HFFc6 (cell line): ENCODE measurements around the gene FILIP1L. TPM values are rescaled to one million over a fixed set of nuclear protein-coding genes. Genes with fewer than 3 reads are reported as not detected.

ENCODE experiments used
- DNase-seq: peaks from one replicate; pipeline ENCODE4 v3.0.0-alpha.2; 2018
- H3K27ac Mint-ChIP-seq: 2 replicates; pipeline ENCODE4 v1.8.0; 2020; ENCODE audit warnings: mild to moderate bottlenecking, mixed read lengths
- H3K27me3 Mint-ChIP-seq: 2 replicates; pipeline ENCODE4 v1.8.0; 2021; ENCODE audit warnings: mild to moderate bottlenecking, moderate library complexity, mixed read lengths; ENCODE audit not compliant: insufficient read depth
- H3K36me3 Mint-ChIP-seq: 2 replicates; pipeline ENCODE4 v1.8.0; 2021; ENCODE audit warnings: low read depth, mixed read lengths
- H3K4me1 Mint-ChIP-seq: 2 replicates; pipeline ENCODE4 v1.8.0; 2020; ENCODE audit warnings: low read depth, mixed read lengths
- H3K4me3 Mint-ChIP-seq: 2 replicates; pipeline ENCODE4 v1.8.0; 2020; ENCODE audit warnings: mild to moderate bottlenecking, moderate library complexity, mixed read lengths
- H3K9me3 Mint-ChIP-seq: 2 replicates; pipeline ENCODE4 v1.8.0; 2020; ENCODE audit warnings: mild to moderate bottlenecking, mixed read lengths
- CTCF ChIP-seq: fragments of 200-600 bp; sonication (generic); IDR thresholded peaks from 2 replicates; pipeline ENCODE4 v1.5.0; 2021; ENCODE audit warnings: antibody characterized with exemption, mild to moderate bottlenecking
- total RNA-seq, 6 experiments: library from RNA; stranded (reverse); fragmentation: NEBNext Ultra II Directional; extraction: Animal tissue kit (Norgen Biotek cat#: 25700); gene quantifications; 2 replicates in 1 of 6; 3 replicates in 5 of 6; pipeline ENCODE4 v1.2.3, GENCODE V29; 2021

The FILIP1L gene
- total RNA-seq, 6 experiments from 2014 or later: 37.8 to 54.7 (median 48.2) TPM

- DNase-seq: peak; percentile 5
- H3K27ac Mint-ChIP-seq: no peak overlapping the region; the same call in 1 of the 2 replicates
Observed at GRCh38 chr3:99965077-99965476, 149.2 kb downstream of the FILIP1L start.

GRCh38 chr3:99962703-99963102 is 151.6 kb downstream of the FILIP1L start:
- no peaks in the 10 kb centered on the region for H3K36me3 Mint-ChIP-seq
- no peak overlapping the region for H3K4me3 Mint-ChIP-seq
- TF ChIP-seq CTCF: no peak
- no peaks in the 10 kb centered on the region for H3K9me3 Mint-ChIP-seq
- no peaks in the 10 kb centered on the region for H3K27me3 Mint-ChIP-seq
- peak overlapping the region; percentile 80 for H3K27ac Mint-ChIP-seq
- peaks cover 56% of the 10 kb centered on the region for H3K4me1 Mint-ChIP-seq
- DNase-seq: peak; percentile 68

More at GRCh38 chr3:99965077-99965476, 149.2 kb downstream of the FILIP1L start:
- Mint-ChIP-seq H3K4me3 (no peak overlapping the region), H3K9me3 (no peaks in the 10 kb centered on the region), H3K36me3 (no peaks in the 10 kb centered on the region), H3K4me1 (peaks cover 63% of the 10 kb centered on the region), H3K27me3 (no peaks in the 10 kb centered on the region)
- no peak for TF ChIP-seq CTCF

- no peaks in the 10 kb centered on the region for H3K27me3 Mint-ChIP-seq
- H3K9me3 Mint-ChIP-seq: no peaks in the 10 kb centered on the region
- DNase-seq: no peak
- peak overlapping the region; percentile 80 for H3K27ac Mint-ChIP-seq
- no peak for TF ChIP-seq CTCF
- peaks cover 53% of the 10 kb centered on the region for H3K4me1 Mint-ChIP-seq
- H3K4me3 Mint-ChIP-seq: no peak overlapping the region
- H3K36me3 Mint-ChIP-seq: no peaks in the 10 kb centered on the region
Observed at GRCh38 chr3:99961756-99962515, 152.4 kb downstream of the FILIP1L start.

GRCh38 chr3:99960941-99961340 is 153.4 kb downstream of the FILIP1L start:
- DNase-seq: no peak
- no peaks in the 10 kb centered on the region for H3K9me3 Mint-ChIP-seq
- H3K4me3 Mint-ChIP-seq: peak overlapping the region; percentile 68
- H3K27ac Mint-ChIP-seq: peak overlapping the region; percentile 42
- peaks cover 49% of the 10 kb centered on the region for H3K4me1 Mint-ChIP-seq
- H3K36me3 Mint-ChIP-seq: no peaks in the 10 kb centered on the region
- no peak for TF ChIP-seq CTCF
- no peaks in the 10 kb centered on the region for H3K27me3 Mint-ChIP-seq

- no peak for TF ChIP-seq CTCF
- Mint-ChIP-seq H3K4me1 (peaks cover 47% of the 10 kb centered on the region), H3K9me3 (no peaks in the 10 kb centered on the region), H3K36me3 (no peaks in the 10 kb centered on the region), H3K27ac (peak overlapping the region; percentile 42), H3K4me3 (peak overlapping the region; percentile 68), H3K27me3 (no peaks in the 10 kb centered on the region)
- DNase-seq: no peak
Observed at GRCh38 chr3:99960123-99960878, 154.0 kb downstream of the FILIP1L start.
